Body of pancreas (tissue), 4 donors: Measurements from ENCODE around the gene RNF222.

ENCODE experiments used
- CTCF ChIP-seq, 7 experiments: fragments of 450-650 bp in 4 of 7; fragments of 200-600 bp in 3 of 7; sonication (generic) in 3 of 7; IDR thresholded peaks; one replicate each; pipeline ENCODE4 v1.5.1; 2016 to 2019; ENCODE audit warnings: antibody characterized with exemption in 7 of 7
- POLR2A ChIP-seq, 3 donors: fragments of 450-650 bp; IDR thresholded peaks; one replicate each; pipeline ENCODE4 v1.6.1; 2016; ENCODE audit warnings: antibody characterized with exemption in 3 of 3, mild to moderate bottlenecking in 2 of 3

- TF ChIP-seq CTCF (IDR thresholded peaks at IDR 0.05) (no peak), POLR2A (IDR thresholded peaks at IDR 0.05) (no peak)
These were observed 29.4 kb downstream of the RNF222 start for GRCh38 chr17:8368193-8368592.
